Pancreas (tissue), 10 donors: ENCODE measurements around the gene WSB2. TPM values are rescaled to one million over a fixed set of nuclear protein-coding genes. Genes with fewer than 3 reads are reported as not detected.

ENCODE experiments used
- ATAC-seq, 4 donors: fragments of 200-7000 bp; cut with Tn5 transposase; one replicate each; pipeline versions ENCODE4 v1.8.0 to v1.9.1; 2020; ENCODE audit warnings: mild to moderate bottlenecking in 4 of 4, moderate library complexity in 4 of 4
- DNase-seq, 6 donors: peaks; one replicate each; pipeline ENCODE4 v3.0.0-alpha.2; 2020
- FAIRE-seq: peaks from 2 replicates; lab custom pipeline; 2012; peaks lifted over from hg19 to GRCh38; lab: Jason Lieb, UNC
- H3K27ac ChIP-seq, 4 donors: fragments of 200-600 bp; sonication (generic); 1 replicate in 3 of 4; 2 replicates in 1 of 4; pipeline versions ENCODE4 v1.5.0 to v1.8.0; 2020
- H3K27me3 ChIP-seq, 4 donors: fragments of 200-600 bp; one replicate each; pipeline ENCODE4 v1.8.0; 2021
- H3K36me3 ChIP-seq, 3 donors: fragments of 200-600 bp; sonication (generic) in 1 of 3; one replicate each; pipeline versions ENCODE4 v1.5.0 to v1.8.0; 2020 to 2021
- H3K4me1 ChIP-seq, 3 donors: fragments of 200-600 bp; one replicate each; pipeline ENCODE4 v1.8.0; 2021
- H3K4me3 ChIP-seq, 4 donors: fragments of 200-600 bp; sonication (generic) in 2 of 4; one replicate each; pipeline versions ENCODE4 v1.5.0 to v1.8.0; 2020 to 2021
- H3K9me3 ChIP-seq, 4 donors: fragments of 200-600 bp; one replicate each; pipeline ENCODE4 v1.8.0; 2021
- CTCF ChIP-seq, 4 donors: fragments of 200-600 bp; sonication (generic) in 3 of 4; IDR thresholded peaks; one replicate each; pipeline versions ENCODE4 v1.5.0 to v1.8.0; 2021; ENCODE audit warnings: antibody characterized with exemption in 4 of 4
- WGBS, 2 donors: extraction: QIAGEN DNeasy Blood & Tissue Kit; methylation state at CpG; one replicate each; pipeline ENCODE4 v1.1.7; 2013; 5-methylcytosine and 5-hydroxymethylcytosine counted together
- intact Hi-C, 3 donors: fragments of 100-400 bp; cut with DNase I; formaldehyde crosslinking; loops; one replicate each; pipeline versions ENCODE4 v1.11.1 to v1.14.2; 2022
- polyA plus RNA-seq, 2 donors: library from polyadenylated mRNA; stranded (reverse); fragments of 200-250 nt; gene quantifications; one replicate each; pipeline ENCODE4 v1.2.3, GENCODE V29; 2013
- total RNA-seq, 6 donors: library from RNA; stranded (reverse); fragmentation: NEBNext Ultra II Directional in 4 of 6; extraction: Animal tissue kit (Norgen Biotek cat#: 25700) in 4 of 6; gene quantifications; one replicate each; pipeline versions ENCODE4 v1.2.1 to v1.2.4, GENCODE V29; 2021 to 2023
- donor health status: healthy with polysubstance abuse.
- donor health status: DM: no; HTN: no; CAD: no; lungs with moderate emphysema.
- donor health status: DM: no; HTN: no; CAD: no.
- donor health status: control.
- donor health status: control.
- donor health status: Bipolar disorder and iron deficiency.
- donor health status: DM: yes; HTN: yes; CAD: no.
- donor health status: DM: no; HTN: no; CAD: no.
- donor health status: DM: no; HTN: no; CAD: no.
- donor health status: DM: yes; HTN: yes; CAD: no.

Gene WSB2
- total and polyA plus RNA-seq, 8 donors = 23.7 to 55.2 (median 41.8) TPM

- no peak for DNase-seq
- Histone ChIP-seq H3K4me3 (no peak overlapping the region), H3K36me3 (no peaks in the 10 kb centered on the region), H3K4me1 (no peaks in the 10 kb centered on the region), H3K27me3 (no peaks in the 10 kb centered on the region), H3K9me3 (no peaks in the 10 kb centered on the region), H3K27ac (no peak overlapping the region)
- 67 to 69% methylated on average over 2 of the region's 2 CpGs for WGBS, 2 donors
- FAIRE-seq = no peak
- no peak for TF ChIP-seq CTCF (IDR thresholded peaks at IDR 0.05)
- intact Hi-C loops = no loop called here
- no peak for ATAC-seq
Observed at GRCh38 chr12:117998719-117999118, 62.3 kb downstream of the WSB2 start.

- H3K9me3 ChIP-seq = no peaks in the 10 kb centered on the region
- FAIRE-seq = no peak
- H3K36me3 ChIP-seq = no peaks in the 10 kb centered on the region
- no peak for DNase-seq
- TF ChIP-seq CTCF (IDR thresholded peaks at IDR 0.05) = no peak
- no peaks in the 10 kb centered on the region for H3K27me3 ChIP-seq
- no peak for ATAC-seq
- no peak overlapping the region for H3K4me3 ChIP-seq
- H3K4me1 ChIP-seq = no peaks in the 10 kb centered on the region
- WGBS, 2 donors = 75 to 82% methylated on average over 3 of the region's 3 CpGs
- intact Hi-C loops = no loop called here
- H3K27ac ChIP-seq = no peak overlapping the region
Observed at GRCh38 chr12:117994551-117995438, 66.2 kb downstream of the WSB2 start.

- no peak for ATAC-seq
- Histone ChIP-seq H3K4me1 (no peaks in the 10 kb centered on the region), H3K27me3 (no peaks in the 10 kb centered on the region), H3K9me3 (no peaks in the 10 kb centered on the region), H3K4me3 (no peak overlapping the region), H3K36me3 (no peaks in the 10 kb centered on the region), H3K27ac (no peak overlapping the region)
- no peak for FAIRE-seq
- 70% methylated on average over 4 of the region's 4 CpGs for WGBS, 2 donors
- no peak for TF ChIP-seq CTCF (IDR thresholded peaks at IDR 0.05)
- intact Hi-C loops = no loop called here
- DNase-seq = no peak
Observed at GRCh38 chr12:117986705-117987469, 74.1 kb downstream of the WSB2 start.

- Histone ChIP-seq H3K4me1 (no peaks in the 10 kb centered on the region), H3K9me3 (no peaks in the 10 kb centered on the region), H3K4me3 (no peak overlapping the region), H3K27me3 (no peaks in the 10 kb centered on the region), H3K36me3 (no peaks in the 10 kb centered on the region), H3K27ac (no peak overlapping the region)
- no peak for FAIRE-seq
- intact Hi-C loops = no loop called here
- no peak for DNase-seq
- WGBS, 2 donors = 85 to 87% methylated on average over 2 of the region's 2 CpGs
- no peak for TF ChIP-seq CTCF (IDR thresholded peaks at IDR 0.05)
- no peak for ATAC-seq
Observed at GRCh38 chr12:117985182-117985581, 75.8 kb downstream of the WSB2 start.

Other genes with a start within 250 kb of the WSB2 start
- gene KSR2, start 92.2 kb downstream of the WSB2 start, total RNA-seq = 1 to 10 TPM; 1.1 to 1.8 (median 1.4) TPM
- 1 to 10 TPM in 1 of 2 donors, under 1 TPM in 1; 0.68 to 1.1 TPM for gene KSR2, start 92.2 kb downstream of the WSB2 start, polyA plus RNA-seq
- 1 to 10 TPM; 4.0 to 5.4 (median 5.1) TPM for gene RFC5, start 44.5 kb downstream of the WSB2 start, total RNA-seq
- gene RFC5, start 44.5 kb downstream of the WSB2 start, polyA plus RNA-seq = 1 to 10 TPM; 4.7 to 8.8 TPM
- 10 to 100 TPM; 11.3 to 34.4 (median 16.5) TPM for gene VSIG10, start 42.8 kb upstream of the WSB2 start, total RNA-seq
- gene VSIG10, start 42.8 kb upstream of the WSB2 start, polyA plus RNA-seq = 10 to 100 TPM; 15.2 to 16.4 TPM
- gene PEBP1, start 74.9 kb upstream of the WSB2 start, total RNA-seq = 100 to 1,000 TPM; 106 to 146 (median 132) TPM
- 100 to 1,000 TPM; 216 to 287 TPM for gene PEBP1, start 74.9 kb upstream of the WSB2 start, polyA plus RNA-seq